NK-92 treated with Interleukin-12 subunit alpha and Interleukin-12 subunit beta, amount 100 ng/mL, for 24 hours (cell line): Measurements from ENCODE around the gene SDK1.

Experiments used
- DNase-seq: peaks from one replicate; lab custom pipeline; 2025; lab: John Stamatoyannopoulos, UW

The SDK1 gene

DNA sequence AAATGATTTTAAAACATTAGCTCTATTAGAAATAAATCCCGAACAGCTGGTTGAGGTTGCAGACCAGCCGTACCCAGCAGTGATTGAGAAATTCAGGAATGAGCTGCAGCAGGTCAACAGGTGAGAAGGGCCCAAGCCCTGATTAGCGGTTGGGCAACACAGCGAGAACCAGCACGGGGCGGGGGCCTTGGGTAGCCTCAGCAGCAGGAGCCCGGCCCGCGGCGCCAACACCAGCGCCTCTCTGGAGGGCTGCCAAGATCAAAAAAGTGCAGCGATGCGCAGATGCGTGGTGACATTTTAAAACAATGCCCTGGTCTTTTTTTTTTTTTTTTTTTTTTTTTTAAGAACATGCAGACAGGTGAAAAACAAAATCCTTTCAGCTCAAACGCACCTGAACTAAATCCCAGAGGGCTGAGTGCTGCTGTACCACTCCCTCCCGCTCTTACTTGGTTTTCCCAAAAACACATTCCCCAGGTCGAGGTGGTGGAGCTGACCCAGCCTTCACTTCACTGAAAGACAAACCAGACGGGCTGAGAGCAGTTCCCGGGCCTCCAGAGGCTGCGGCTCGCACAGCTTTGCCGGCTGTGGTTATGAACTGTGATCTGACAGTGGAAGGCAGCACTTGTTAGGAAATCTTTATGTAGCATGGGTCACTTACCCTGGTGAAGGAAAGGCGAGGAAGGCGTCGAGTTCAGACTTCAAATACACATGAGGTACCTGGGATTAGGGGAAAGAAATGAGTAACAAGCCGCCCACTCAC is 579.4 kb downstream of the SDK1 start:
- DNase-seq, result no peak

DNA sequence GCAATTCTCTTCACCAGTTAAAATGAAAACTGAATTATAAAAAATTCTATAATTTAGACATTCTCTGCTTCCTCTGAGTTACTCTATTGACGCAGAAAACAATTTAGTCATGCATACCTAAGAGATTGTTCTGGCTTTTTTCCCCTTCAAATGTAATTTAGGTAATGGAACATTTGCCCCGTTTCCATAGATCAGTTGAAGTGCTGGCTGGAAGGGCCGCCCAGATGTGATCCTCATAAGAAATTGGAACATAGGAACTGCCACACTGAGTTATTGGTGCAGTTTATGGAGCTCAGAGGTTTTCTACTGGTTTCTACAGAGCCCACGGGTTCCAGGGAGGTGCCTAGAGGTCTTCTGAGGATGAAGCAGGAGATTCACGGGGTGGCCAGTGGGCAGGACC is 581.7 kb downstream of the SDK1 start:
- no peak for DNase-seq

DNA sequence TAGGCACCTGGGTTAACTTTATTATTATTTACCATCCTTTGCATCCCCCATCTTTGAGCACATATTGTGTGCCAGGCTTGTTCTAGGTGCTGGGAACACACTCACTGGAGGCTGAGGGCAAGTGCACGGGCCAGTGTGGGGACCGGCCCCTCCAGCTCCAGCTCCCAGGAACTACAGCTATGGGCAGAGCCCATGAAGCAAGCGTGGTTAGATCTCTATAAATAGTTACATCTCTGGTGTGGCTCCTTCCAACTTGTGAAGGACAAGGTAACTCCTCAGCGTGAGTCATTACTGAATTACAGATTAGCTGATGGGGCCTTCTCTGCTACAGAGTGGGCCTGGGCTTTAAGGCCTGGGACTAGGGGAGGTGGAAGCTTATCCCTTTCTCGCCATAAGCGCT is 583.5 kb downstream of the SDK1 start:
- no peak for DNase-seq

DNA sequence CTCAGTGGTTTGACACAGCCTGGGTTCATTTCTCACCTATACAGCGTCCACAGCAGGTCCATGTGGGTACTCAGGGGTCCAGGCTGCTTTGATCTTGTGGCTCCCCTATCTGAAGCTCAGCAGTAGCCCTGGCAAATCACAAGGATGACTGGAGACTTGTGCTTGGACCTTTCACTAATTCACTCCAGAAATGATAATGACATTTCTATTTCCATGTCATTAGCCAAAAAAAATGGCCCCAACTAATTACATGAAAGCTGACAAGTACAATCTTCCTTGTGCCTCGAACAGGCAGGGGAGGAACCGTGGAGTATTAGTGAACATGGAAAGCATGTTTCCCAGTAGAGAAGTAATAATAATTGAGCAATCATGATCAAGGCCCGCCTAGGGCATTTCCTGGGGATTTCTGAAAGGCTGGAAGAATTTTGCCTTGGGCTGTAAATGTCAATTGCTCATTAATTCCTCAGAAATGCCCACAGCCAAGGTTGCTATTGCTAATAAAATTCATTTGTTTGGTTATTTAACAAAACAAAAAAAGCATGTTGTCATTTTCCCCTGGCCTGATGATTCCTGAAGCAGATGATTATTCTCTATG is 586.1 kb downstream of the SDK1 start:
- no peak for DNase-seq

DNA sequence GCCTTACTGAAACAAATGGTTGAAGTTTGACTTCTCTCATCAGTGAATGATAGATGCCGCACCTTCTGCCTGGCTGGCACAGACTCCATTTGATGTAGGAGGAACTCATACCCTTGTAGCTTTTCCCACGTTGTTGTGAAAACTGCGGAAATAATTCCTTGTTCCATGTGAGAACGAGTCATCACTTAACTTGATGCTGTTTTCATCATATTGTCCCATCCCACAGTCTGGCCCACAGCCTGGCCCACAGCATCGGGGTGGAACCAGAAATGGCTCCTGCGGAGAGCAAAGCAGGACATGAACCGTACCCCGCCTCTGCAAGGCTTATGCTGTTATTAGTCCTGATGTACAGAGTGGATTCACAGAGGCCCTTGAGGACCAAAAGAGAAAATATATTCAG is 587.0 kb downstream of the SDK1 start:
- DNase-seq, result no peak

DNA sequence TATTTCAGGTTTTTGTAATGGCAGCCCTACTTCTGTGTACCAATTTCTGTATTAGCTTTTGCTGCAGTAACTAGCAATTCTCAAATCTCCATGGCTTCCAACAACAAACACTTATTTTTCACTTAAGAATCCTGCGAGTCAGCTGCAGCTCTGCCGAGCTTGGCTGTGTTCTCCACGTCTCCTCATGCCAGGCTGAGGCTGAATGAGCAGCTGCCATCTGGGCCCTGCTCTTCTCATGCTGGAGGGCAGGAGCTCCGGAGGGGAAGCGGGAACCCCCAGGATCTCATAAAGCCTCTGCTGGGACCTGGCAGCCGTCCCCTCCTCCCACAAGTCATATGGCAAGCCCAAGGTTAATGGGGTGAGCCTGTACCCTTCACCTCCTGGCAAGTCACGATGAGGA is 591.1 kb downstream of the SDK1 start:
- no peak for DNase-seq

DNA sequence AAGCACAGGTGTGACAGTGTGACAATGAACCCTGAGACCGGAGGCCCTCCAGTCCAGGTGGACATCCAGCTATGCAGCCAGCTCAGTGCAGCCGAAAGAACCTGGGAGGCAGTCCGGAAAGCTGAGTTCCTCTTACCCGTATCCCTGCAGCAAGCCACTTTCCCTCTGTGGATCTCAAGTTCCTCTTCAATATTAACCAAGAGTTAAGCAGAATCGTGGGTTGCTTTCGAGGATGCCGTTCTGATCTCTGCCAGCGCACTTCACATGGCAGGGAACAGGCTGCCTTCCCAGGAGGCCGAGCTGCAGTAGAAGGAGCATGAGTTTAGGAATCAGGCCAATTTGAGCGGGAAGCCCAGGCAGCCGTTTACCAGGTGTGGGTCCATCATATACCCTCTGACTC is 591.6 kb downstream of the SDK1 start:
- no peak for DNase-seq

DNA sequence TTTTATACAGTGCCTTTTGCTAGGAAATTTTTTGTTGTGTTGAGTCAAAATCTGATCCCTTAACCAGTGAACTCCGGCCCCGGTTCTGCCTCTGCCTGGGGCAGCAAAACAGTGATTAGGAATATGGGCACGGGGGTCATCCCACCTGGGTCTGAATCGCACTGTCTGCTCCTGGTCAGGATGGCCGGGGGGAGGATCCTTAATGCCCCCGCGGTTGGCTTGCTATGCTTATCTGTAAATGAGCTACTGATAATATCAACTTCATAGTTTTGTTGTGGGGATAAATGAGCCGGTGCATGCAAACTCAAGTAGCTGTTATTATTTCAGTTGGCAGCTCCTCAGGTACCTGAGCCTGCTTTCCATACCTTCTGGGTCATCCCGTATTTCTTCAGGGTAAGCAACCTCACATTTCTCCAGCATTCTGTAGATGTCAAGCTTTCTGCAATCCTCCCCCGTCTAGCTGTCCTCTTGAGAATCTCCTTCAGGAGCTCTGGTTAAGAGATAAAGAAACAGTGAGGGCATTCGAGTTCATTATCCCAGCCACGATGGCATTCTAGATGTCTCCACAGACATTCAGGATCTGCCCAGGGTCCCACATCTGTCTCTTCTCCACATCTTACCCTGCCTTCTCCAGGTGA is 592.2 kb downstream of the SDK1 start:
- DNase-seq, result no peak

DNA sequence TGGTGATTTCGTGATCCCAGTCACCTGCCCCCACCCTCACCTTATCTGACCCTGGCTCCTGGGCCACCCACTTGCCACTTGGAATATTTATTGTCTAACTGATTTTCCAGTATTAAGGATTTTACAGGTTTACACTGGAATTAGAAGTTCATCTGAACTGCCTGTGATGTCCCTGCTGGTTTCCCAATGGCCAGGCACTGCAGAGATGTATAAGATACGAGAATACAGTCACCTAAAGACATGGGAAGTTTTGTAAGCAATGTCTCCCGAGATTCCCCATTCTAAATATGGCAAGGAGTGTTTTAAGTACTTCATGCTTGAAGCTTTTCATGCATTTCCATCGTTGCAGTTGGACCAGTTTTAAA is 592.7 kb downstream of the SDK1 start:
- DNase-seq, result no peak

DNA sequence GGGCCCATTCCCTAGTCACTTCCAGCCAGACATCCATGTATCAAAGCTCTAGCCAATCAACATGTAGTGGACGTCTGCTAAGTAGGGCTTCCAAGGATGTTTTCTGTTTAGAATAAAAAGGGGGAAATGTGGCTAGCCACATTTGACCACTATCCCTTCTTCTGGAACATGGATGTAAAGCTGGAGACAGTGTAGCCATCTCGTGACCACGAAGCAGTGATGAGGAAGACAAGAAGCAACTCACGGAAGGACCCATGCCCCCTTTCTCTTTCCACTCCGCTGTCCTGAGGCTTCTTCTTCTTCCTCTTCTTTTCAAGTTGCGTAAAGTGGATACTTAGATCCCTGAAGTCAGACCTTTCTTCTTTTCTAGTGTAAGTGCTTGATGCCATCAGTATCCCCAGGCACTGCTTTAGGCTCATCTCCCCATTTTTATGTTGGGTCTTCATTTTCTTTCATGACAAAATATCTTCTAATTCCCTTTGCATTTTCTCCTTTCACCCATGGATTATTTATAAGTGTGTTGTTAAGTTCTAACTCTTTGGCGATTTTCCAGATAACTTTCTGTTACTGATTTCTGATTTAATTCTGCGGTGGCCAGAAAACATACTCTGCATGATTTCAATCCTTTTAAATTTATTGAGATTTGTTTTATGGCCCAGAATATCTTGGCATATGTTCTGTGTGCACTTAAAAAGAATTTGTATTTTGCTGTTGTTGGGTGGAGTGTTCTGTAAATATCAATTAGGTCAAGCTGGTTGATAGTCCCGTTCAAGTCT is 594.5 kb downstream of the SDK1 start:
- no peak for DNase-seq

DNA sequence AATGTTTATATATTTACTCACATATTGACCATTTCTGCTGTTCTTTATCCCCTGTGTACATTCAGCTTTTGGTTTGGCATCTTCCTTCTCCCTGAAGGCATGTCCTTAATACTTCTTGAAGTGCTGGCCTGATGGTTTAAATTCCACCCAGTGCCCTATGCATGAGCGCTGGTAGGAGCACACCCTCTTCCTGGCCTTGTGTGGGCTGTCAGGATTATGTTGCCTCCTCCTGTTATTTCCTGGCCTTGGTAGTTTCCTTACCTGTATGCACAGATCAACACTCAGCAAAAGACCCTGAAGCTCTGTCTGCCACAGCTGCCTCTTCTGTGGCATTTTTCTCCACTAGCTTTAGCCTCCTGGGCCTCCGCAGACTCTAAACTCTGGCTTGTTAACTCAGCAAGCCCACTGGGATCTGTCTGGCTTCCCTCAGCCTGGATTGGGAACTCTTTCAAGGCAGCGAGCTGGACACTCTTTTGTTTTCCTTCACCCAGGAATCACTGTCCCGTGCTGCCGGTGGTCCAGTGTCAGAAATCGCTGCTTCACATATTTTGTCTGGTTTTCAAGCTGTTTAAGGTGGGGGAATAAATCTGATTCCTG is 595.2 kb downstream of the SDK1 start:
- DNase-seq, result no peak

DNA sequence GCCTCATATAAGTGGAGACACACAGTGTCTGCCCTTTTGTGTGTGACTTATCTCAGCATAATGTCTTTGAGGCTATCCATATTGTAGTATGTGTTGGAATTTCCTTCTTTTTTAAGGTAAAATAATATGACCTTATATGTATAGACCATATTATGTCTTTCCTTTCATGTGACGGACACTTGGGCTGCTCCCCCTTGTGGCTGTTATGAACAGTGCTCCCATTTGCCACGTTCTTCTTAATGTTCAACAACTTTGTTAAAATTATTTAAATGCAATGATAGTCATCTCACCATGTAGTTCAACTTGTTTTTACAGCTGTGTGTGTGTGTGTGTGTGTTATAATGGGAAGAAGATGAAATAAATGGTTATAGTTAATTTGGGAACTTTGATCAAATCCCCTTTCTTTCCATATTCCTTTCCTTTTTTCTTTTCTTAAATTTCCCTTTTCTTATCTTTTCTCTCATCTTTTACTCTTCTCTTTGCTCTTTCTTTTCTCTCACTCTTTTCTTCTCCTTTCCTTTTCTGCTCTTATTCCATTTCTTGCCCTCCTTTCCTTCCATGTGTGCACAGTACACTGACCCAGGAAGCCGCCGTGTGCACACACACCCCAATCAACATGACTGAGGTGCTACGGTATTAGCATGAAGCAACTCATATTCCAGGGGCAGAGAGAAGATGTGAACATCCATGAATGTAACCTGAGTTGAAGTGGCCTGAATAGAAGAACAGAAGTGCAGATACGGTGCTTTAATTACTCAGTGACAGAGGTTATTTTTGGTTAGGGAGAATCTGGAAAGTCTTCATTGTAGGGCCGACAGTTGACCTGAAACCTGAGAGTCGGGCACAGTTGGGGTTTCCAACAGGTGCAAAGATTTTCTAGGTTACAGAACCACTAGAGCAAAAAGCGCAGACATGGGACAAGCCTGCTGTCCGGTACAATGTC is 596.6 kb downstream of the SDK1 start:
- peak; percentile 1 for DNase-seq

DNA sequence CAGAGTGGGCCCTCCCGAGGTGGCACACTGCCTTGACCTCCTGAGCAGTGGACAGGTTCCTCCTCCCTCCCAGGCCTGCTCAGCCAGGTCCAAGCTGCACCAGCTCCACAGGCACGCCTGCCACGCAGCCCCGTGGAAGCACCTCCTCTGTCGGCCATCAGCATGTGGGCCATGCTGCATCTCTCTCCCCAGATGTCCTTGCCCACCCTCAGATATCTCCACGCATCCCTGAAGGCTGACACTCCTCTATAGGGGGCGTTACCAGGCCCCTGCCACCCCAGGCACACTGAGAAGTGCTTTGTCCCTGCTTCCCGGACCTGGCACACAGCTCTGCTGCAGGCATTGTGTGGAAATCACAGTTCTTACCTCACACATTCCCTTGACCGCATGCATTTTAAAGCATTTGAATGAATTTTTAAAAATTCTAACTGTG is 598.5 kb downstream of the SDK1 start:
- no peak for DNase-seq

DNA sequence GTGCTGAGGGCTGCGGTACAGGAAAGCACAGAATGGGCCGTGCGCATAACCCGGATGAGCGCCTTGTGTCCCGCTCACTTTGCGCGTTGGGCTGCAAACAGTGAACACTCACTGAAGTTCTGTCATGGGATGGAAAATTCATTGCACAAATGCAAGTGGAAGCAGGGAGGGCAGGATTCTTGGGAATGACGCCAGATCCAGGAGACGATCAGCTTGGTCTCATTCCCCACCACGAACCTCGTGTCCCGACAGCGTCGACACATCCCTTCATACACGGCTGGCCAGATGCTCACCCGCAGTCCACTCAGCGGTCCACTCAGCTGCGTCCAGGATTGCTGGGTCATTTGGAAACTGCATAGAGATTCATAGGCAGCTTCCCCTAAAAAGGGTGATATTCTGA is 607.1 kb downstream of the SDK1 start:
- no peak for DNase-seq

DNA sequence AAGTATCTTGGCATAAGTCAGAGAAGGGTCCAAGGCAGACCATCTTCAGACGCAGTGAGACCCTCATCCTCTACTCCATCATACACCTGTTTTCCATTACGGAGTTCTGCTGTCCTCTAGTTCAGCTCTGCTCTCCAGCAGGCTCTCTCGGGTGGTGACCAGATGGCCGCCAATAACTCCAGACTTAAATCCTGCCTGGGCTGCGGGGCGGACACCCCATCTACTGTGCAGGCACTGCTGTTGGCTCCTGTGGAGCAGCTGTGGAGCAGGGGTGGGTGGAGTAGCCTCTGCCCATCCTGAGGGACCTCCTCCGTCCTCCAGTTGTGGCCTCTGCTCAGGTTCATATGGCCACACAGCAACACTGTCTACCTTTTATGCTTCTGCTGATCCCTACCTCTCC is 608.1 kb downstream of the SDK1 start:
- DNase-seq, result no peak

DNA sequence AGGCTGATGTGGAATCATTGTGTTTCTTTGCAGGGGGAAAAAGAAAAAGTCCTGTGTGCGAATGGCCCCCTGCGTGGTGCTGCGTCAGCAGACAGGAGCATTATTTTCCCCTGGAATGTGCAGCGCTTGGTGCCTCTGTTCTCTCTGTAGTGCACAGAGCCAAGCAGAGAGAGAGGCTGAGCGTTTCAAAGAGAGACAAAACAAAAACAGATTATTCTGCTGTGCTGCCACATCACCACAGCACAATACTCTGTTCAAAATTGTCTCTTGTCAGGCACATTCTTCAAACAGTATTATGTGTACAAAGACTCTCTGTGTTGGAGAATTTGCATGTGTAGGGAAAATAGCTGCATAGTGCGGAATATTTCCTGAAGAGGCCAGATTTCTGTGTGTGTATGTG is 609.0 kb downstream of the SDK1 start:
- no peak for DNase-seq

DNA sequence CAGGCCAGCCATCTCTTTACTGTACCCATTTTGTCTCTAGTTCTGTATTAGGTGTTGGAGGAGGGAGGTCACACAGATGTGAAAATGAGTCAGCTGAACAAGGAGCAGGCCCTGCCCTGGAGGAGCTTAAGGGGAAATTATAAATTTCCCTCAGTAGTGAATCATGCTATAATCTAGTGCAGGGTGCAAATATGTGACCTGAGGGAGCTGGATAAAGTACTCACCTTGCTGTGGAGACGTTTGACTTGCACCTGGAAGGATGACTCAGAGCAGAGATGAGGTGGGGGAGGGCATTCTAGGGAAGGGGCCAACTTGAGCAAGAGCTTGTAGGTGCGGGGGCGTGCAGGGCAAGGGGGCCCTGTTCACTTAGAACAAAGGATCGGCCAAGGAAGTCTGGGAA is 610.6 kb downstream of the SDK1 start:
- DNase-seq, result no peak

DNA sequence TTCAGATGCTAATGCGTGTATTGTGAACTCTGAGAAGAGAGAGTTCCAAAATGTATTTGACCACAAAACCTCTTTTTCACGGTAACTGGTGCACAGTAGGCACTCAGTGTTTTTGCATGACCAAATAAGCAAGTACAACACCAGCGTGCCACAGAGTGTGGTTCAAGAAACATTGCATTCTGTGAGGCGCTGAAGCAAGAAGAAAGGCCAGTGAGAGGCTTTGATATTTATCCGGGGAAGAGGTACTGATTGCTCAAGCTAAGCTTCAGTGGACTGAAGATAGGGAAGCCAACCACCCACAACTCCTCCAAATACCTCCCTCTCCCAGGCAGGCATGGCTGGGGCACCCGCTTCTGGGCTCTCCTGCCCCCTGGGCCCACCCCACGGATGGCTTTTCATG is 611.2 kb downstream of the SDK1 start:
- no peak for DNase-seq

DNA sequence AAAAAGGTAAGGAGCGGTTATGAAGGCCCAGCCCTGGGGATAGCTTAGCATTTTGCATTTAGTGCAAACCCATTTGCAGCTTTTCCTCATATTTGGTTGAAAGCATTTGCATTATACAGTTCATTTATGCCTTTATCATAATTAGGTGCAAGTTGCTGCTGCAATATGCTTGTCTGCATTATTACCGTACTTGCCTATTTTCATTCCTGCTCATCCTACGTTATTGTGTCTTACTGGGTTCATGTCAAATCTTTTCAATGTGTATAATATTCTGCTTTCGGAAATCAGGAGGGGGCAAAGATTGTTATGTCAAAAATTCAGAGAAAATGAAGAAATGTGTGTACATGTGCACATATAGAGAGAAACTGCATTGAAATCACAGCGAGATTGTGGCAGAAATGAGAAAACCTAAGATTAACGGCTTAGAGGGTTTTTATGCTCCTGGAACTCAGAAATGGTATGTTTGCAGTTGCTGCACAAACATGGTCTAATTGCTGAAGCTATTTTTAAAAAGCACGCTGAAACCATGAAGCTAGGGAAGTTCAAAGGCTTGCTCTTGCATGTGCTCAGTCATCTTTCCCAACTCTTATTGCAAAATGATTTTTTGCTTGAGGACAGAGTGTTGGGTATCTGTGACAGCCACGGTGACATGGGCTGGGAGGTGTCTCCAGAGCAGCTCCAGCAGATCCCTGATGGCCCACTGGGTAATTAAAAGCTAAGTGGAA is 613.2 kb downstream of the SDK1 start:
- DNase-seq, result no peak

DNA sequence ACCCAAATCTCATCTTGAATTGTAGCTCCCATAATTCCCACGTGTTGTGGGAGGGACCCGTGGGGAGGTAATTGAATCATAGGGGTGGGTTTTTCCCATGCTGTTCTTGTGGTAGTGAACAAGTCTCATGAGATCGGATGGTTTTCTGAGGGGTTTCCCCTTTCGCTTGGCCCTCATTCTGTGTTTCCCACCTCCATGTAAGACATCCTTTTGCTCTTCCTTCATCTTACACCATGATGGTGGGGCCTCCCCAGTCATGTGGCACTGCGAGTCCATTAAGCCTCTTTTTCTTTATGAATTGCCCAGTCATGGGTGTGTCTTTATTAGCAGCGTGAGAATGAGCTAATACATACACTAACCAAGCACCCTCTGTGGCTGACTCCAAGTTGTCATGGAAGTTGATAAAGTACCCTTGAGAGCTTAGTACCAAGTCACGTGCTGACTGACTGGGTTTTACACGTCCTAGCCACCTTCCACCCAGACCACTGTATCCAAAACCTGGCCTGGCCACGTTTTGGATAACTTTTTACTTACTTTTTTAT is 614.4 kb downstream of the SDK1 start:
- no peak for DNase-seq
